SK-MEL-5 (cell line): Measurements from ENCODE around the gene HRH1. TPM values are rescaled to one million over a fixed set of nuclear protein-coding genes. Genes with fewer than 3 reads are reported as not detected.
"Not testable (repeated sequence)": the region's sequence is repeated elsewhere in the genome, so short reads cannot be mapped to it uniquely, and the experiment has no call there.

Experiments
- DNase-seq: peaks from one replicate; pipeline ENCODE4 v3.0.0-alpha.2; 2016; ENCODE audit warnings: low read depth, low spot score
- in situ Hi-C: cut with HindIII; loops from 2 replicates; pipeline ENCODE4 v1.10.0; 2016; ENCODE audit warnings: low sequenced_read_pairs, high pct_unique_total_duplicates, low pct_unique_long_range_greater_than_20kb
- total RNA-seq: library from RNA; depleted of rRNA; stranded (reverse); fragments of >200 nt; shearing (Covaris generic); gene quantifications from 2 replicates; pipeline ENCODE4 v1.2.3, GENCODE V29; 2014

The HRH1 gene
- total RNA-seq, 1 experiment from 2014 or later = not detected

- no peak for DNase-seq
- in situ Hi-C loops = no loop called here
Observed at GRCh38 chr3:11246663-11246970, 92.3 kb downstream of the HRH1 start.

DNA sequence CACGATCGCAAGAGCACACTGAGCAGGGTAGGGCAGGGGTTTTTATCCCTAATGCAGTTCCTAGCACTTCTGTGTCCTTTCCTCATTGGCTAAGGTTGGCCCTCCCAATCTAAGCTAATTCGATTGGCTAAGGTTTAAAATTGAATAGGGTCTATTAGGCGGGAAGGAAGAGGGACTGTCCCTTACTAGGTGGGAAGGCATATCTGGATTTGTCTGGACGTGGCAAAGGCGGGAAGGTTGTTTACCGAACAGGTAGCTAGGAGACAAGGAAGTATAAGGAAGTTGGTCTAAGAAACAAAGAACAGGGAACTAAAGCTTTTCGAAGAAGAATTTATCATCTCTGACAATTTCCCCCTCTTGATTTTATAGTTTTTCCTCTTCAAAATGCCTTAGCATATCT is 93.1 kb downstream of the HRH1 start:
- in situ Hi-C loops = no loop called here
- DNase-seq = no peak

DNA sequence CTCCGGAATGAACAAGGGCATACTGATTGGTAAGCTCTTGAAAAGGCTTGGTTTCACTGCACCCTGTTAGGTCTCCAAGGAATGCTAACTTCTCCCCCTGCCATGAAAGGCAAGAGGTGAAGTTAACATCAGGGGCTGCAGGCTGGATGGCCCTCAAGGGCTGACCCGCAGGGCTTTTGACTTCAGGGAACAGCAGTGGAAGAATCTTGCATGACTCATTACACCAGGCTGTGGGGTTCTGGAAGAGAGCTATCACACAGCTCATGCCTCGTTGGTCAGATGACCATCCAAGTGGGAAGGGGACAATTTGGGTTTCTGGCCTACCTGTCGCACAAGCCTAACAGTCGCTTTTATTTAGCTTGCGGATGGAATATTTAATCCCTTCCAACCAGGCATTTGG is 94.3 kb downstream of the HRH1 start:
- in situ Hi-C loops = no loop called here
- DNase-seq = no peak

GRCh38 chr3:11250902-11251806 is 96.9 kb downstream of the HRH1 start:
- in situ Hi-C loops = no loop called here
- no peak for DNase-seq

DNA sequence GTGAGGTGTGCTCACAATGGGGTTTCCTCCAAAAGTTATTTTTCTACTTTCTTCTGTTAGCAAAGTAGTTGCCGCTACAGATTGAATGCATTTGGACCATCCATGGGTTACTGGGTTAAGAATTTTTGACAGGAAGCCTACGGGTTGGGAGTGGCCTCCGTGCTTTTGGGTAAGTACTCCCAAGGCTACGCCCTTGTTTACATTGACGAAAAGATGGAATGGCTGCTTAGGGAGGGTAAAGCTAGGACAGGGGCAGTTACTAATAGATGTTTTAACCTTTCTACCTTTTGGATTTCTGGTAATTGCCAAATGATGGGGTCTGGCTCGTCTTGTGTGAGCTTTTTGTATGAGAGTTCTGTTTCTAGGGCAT is 97.5 kb downstream of the HRH1 start:
- in situ Hi-C loops = no loop called here

DNA sequence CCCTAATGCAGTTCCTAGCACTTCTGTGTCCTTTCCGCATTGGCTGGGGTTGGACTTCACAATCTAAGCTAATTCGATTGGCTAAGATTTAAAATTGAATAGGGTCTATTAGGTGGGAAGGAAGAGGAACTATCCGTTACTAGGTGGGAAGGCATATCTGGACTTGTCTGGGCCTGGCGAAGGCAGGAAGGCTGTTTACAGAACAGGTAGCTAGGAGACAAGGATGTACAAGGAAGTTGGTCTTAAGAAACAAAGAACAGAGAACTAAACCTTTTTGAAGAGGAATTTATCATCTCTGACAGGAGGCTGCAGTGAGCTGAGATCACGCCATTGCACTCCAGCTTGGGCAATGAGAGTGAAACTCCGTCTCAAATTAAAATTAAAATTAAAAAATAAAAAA is 100.6 kb downstream of the HRH1 start:
- in situ Hi-C loops = no loop called here
- DNase-seq = no peak

More for the DNA sequence above, 97.5 kb downstream of the HRH1 start:
- DNase-seq = no peak

GRCh38 chr3:11255537-11255936 is 101.2 kb downstream of the HRH1 start:
- in situ Hi-C loops = not testable (repeated sequence)

DNA sequence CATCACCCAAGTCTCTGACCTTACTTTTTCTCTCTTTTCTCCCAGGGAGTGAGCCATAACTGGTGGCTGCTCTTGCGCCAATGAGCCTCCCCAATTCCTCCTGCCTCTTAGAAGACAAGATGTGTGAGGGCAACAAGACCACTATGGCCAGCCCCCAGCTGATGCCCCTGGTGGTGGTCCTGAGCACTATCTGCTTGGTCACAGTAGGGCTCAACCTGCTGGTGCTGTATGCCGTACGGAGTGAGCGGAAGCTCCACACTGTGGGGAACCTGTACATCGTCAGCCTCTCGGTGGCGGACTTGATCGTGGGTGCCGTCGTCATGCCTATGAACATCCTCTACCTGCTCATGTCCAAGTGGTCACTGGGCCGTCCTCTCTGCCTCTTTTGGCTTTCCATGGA is 104.7 kb downstream of the HRH1 start:
- in situ Hi-C loops = no loop called here
- DNase-seq = no peak

More at GRCh38 chr3:11255537-11255936, 101.2 kb downstream of the HRH1 start:
- DNase-seq = not testable (repeated sequence)

DNA sequence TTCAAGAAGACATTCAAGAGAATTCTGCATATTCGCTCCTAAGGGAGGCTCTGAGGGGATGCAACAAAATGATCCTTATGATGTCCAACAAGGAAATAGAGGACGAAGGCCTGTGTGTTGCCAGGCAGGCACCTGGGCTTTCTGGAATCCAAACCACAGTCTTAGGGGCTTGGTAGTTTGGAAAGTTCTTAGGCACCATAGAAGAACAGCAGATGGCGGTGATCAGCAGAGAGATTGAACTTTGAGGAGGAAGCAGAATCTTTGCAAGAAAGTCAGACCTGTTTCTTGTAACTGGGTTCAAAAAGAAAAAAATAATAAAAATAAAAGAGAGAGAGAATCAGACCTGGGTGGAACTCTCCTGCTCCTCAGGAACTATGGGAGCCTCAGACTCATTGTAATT is 106.2 kb downstream of the HRH1 start:
- in situ Hi-C loops = no loop called here
- no peak for DNase-seq

DNA sequence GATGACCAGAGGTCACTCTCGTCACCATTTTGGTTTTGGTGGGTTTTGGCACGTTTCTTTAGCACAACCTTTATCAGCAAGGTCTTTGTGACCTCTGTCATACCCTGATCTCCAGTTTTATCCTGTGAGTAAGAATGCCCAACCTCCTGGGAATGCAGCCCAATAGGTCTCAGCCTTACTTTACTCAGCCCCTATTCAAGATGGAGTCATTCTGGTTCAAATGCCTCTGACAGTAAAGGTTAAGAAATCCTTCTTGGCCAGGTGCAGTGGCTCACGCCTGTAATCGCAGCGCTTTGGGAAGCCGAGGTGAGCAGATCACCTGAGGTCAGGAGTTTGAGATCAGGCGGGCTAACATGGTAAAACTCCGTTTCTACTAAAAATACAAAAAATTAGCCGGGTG is 114.7 kb downstream of the HRH1 start:
- in situ Hi-C loops = no loop called here
- DNase-seq = no peak

GRCh38 chr3:11271986-11272904 is 118.0 kb downstream of the HRH1 start, which contains the start of gene ATG7:
ATG7 (plus strand) TSS chr3:11272397; CDS start chr3:11298696, 26,299 bp downstream.
- in situ Hi-C loops = no loop called here
- DNase-seq = peak; percentile 96

GRCh38 chr3:11272906-11273574 is 118.7 kb downstream of the HRH1 start:
- in situ Hi-C loops = no loop called here
- no peak for DNase-seq

DNA sequence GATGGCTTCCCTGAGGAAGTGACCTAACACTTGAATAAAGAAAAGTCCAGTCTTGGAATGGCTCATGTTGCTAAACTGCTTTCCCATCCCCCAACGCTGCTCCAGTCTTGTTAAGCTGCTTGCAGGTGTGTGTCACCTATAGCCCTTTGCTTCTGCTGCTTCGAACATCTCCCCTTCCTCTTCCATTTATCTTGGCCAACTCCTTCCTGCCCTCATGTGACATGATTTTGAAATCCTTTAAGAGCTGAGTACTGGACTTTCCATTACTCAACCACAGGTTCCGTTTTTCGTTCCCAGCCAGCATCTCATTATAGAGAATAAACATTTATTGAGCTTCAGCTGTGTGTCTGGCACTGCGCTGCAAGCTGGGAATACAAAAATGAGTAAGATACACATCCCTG is 119.6 kb downstream of the HRH1 start:
- no peak for DNase-seq
- in situ Hi-C loops = no loop called here

DNA sequence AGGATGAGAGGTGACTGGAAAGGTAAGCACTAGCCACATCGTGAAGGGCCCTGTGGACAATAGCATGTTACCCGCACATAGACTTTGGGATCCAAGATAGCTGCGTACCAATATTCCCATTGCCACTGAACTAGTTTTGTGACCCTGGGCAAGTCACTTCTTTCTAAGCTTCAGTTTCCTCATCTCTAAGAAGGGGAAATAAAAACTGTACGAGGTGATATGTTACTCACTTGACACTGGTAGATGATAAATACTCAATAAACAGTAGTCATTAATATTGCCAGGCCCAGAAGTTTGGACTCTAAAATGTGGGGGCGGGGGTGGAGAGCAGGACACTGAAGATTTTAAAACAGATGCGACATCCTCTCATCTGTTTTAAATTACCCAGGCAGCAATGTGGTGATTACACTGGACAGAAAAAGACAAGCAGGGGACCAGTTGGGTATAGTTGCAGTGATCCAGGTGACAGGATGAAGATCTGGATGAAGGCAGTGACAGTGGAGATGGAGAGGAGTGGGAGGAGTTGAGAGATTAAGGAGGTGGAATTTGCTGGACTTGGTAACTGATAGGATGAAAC is 120.4 kb downstream of the HRH1 start:
- in situ Hi-C loops = no loop called here
- no peak for DNase-seq

DNA sequence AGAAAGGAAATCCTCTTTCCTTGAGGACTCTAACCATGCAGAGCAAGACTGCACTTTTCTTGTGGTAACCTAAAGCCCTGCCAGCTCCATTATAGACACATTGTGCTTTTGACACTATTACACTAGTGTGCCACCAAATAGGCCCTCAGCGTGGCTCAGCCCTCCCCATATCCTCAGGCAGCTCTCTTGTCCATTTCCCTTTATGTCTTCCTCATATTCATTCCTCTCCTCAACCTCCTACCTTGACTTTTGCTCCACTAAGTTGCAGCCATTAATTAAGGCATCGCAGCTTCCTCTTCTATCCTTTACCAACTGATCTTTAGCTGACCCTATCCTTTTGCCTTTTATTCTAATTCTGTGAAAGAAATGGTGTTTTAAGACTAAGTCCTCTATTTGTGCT is 121.6 kb downstream of the HRH1 start:
- no peak for DNase-seq
- in situ Hi-C loops = no loop called here

- DNase-seq = no peak
- in situ Hi-C loops = no loop called here
Observed at GRCh38 chr3:11276901-11277300, 122.6 kb downstream of the HRH1 start.

DNA sequence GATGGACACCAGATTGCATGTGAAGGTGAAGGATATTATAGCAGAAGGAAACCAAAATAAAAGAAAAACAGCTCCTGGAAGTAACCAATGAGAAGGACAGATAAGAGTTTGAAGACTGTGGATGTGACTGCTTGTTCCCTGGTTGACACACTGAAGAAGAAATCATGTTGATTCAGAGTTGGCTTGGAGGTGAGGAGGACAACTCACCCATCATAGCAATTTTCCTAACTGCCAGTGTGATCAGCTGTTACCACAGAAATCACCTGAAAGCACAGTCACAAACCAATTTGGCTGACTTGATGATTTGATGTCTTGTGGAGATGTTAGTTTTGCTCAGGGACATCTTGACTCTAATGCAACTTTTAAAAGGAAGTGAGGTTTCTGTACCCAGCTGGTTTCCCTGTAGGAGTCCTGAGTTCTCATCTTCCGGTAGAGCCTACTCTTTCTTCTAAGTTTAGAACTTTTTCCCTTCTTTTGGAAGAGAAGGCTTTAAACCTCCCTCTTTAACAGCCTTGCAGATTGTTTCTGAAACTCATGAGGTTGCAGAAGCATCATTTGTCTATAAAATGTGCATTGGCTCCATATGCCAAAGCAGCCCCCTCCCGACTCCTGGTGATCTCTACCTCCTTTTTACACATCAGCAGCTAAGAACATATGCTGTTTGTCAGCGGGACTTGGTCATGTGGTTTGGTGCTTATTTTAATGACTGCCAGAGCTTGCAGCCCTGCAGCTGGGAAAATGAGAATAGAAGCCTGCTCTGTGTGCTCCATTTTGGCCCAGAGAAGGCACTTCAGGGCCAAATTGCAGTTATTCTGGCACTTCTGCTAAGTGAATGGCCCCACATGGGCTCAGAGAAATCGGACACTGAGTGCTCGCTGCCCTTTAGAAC is 128.2 kb downstream of the HRH1 start:
- in situ Hi-C loops = no loop called here
- DNase-seq = no peak
